ENCODE data around the gene CARD11. TPM values are rescaled to one million over a fixed set of nuclear protein-coding genes. Genes with fewer than 3 reads are reported as not detected.

CARD11 gene
- total RNA-seq, 1 donor from 2014 or later: 74.1 TPM

DNA sequence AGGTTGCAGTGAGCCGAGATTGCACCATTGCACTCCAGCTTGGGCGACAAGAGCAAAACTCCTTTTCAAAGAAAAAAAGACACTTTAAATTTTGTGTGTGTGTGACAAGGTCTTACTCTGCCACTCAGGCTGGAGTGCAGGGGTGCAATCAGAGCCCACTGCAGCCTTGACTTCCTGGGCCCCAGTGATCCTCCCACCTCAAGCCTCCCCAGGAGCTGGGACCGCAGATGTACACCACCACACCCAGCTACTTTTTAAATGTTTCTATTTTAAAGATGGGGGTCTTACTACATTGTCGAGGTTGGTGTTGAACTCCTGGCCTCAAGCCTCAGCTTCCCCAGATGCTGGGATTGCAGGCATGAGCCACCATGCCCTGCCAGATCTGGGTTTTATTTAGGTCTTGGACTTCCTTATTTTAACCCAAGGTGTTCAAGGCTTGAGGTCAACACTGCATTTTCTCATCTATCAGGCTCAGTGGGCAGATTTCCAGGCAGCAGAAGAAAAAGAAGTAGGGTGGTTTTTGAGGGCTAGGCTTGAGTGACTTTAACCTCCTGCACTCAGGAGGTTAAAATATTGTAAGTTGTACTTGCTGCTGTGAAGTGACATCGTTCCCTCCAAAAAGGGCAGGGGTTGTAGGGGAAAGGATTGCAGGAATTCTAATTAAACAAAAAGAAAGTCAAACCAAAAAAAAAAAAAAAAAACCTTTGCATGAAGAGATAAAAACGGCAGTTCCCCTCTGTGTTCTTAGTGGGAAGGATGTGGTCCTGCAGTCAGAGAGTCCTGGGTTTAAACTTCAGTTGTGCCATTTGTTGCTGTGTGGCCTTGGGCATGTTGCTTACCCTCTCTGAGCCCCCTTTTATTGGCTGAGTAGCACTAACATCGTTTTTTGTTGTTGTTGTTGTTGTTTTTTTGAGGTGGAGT lies 71.5 kb downstream of the CARD11 start:
- Mint-ChIP-seq H3K36me3 (ENCODE audit: low read depth) (peaks cover 41% of the 10 kb centered on the region), H3K4me3 (ENCODE audit: low read depth) (no peak overlapping the region), H3K27ac (no peak overlapping the region), H3K4me1 (ENCODE audit: low read depth) (peaks cover 10% of the 10 kb centered on the region), H3K27me3 (ENCODE audit: low read depth) (no peaks in the 10 kb centered on the region), H3K9me3 (no peaks in the 10 kb centered on the region)
- intact Hi-C loops (cut with micrococcal nuclease): no loop called here
- DNase-seq (ENCODE audit: low spot score): no peak

- Mint-ChIP-seq H3K27ac (no peak overlapping the region), H3K4me3 (ENCODE audit: low read depth) (no peak overlapping the region), H3K4me1 (ENCODE audit: low read depth) (peaks cover 10% of the 10 kb centered on the region), H3K36me3 (ENCODE audit: low read depth) (peaks cover 50% of the 10 kb centered on the region), H3K9me3 (peaks cover 11% of the 10 kb centered on the region), H3K27me3 (ENCODE audit: low read depth) (no peaks in the 10 kb centered on the region)
- intact Hi-C loops (cut with micrococcal nuclease): no loop called here
- DNase-seq (ENCODE audit: low spot score): no peak
These were observed 72.8 kb downstream of the CARD11 start for GRCh38 chr7:2970861-2971260.

DNA sequence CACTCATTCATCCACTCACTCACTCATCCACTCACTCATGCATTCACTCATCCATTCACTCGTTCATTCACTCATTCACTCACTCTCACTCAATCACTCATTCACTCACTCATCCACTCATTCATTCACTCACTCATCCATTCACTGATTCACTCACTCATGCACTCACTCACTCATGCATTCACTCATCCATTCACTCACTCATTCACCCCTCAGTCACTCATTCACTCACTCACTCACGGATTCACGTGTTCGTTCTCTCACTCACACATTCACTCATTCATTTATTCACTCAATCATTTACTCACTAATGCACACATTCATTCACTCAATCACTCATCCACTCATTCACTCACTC lies 73.4 kb downstream of the CARD11 start:
- peaks cover 8% of the 10 kb centered on the region for H3K4me1 Mint-ChIP-seq (ENCODE audit: low read depth)
- H3K36me3 Mint-ChIP-seq (ENCODE audit: low read depth): peaks cover 51% of the 10 kb centered on the region
- H3K9me3 Mint-ChIP-seq: peaks cover 16% of the 10 kb centered on the region
- intact Hi-C loops (cut with micrococcal nuclease): no loop called here
- H3K27me3 Mint-ChIP-seq (ENCODE audit: low read depth): no peaks in the 10 kb centered on the region
- H3K4me3 Mint-ChIP-seq (ENCODE audit: low read depth): no peak overlapping the region
- no peak for DNase-seq (ENCODE audit: low spot score)
- H3K27ac Mint-ChIP-seq: no peak overlapping the region

GRCh38 chr7:2969398-2970306 lies 74.0 kb downstream of the CARD11 start:
- Mint-ChIP-seq H3K4me1 (ENCODE audit: low read depth) (peaks cover 9% of the 10 kb centered on the region), H3K27ac (no peak overlapping the region), H3K4me3 (ENCODE audit: low read depth) (no peak overlapping the region), H3K9me3 (peaks cover 18% of the 10 kb centered on the region), H3K27me3 (ENCODE audit: low read depth) (no peaks in the 10 kb centered on the region), H3K36me3 (ENCODE audit: low read depth) (peaks cover 54% of the 10 kb centered on the region)
- DNase-seq (ENCODE audit: low spot score): no peak
- intact Hi-C loops (cut with micrococcal nuclease): no loop called here

GRCh38 chr7:2968616-2969397 lies 74.9 kb downstream of the CARD11 start:
- no peak for DNase-seq (ENCODE audit: low spot score)
- Mint-ChIP-seq H3K27me3 (ENCODE audit: low read depth) (no peaks in the 10 kb centered on the region), H3K36me3 (ENCODE audit: low read depth) (peaks cover 55% of the 10 kb centered on the region), H3K27ac (no peak overlapping the region), H3K4me1 (ENCODE audit: low read depth) (peaks cover 10% of the 10 kb centered on the region), H3K9me3 (peaks cover 18% of the 10 kb centered on the region), H3K4me3 (ENCODE audit: low read depth) (no peak overlapping the region)
- intact Hi-C loops (cut with micrococcal nuclease): no loop called here

DNA sequence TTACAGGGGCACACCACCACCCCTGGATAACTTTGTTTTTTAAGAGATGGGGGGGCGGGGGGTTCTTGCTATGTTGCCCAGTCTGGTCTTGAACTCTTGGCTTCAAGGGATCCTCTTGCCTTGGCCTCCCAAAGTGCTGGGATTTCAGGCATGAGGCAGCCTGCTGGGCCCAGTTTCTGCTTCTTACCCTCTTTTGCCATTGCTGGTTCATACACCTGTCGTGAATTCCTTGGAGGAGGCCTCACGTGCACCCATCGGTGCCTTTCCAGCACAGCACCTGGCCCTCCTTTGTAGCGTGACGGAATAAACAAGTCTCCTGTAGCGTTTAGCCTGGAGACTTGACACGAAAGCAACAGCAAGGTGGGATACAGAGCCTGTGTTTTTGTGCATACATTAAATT lies 75.5 kb downstream of the CARD11 start:
- H3K4me3 Mint-ChIP-seq (ENCODE audit: low read depth): no peak overlapping the region
- peaks cover 18% of the 10 kb centered on the region for H3K9me3 Mint-ChIP-seq
- H3K36me3 Mint-ChIP-seq (ENCODE audit: low read depth): peaks cover 52% of the 10 kb centered on the region
- intact Hi-C loops (cut with micrococcal nuclease): no loop called here
- peaks cover 5% of the 10 kb centered on the region for H3K4me1 Mint-ChIP-seq (ENCODE audit: low read depth)
- H3K27me3 Mint-ChIP-seq (ENCODE audit: low read depth): no peaks in the 10 kb centered on the region
- DNase-seq (ENCODE audit: low spot score): no peak
- H3K27ac Mint-ChIP-seq: no peak overlapping the region

- H3K36me3 Mint-ChIP-seq (ENCODE audit: low read depth): peaks cover 53% of the 10 kb centered on the region
- peaks cover 5% of the 10 kb centered on the region for H3K4me1 Mint-ChIP-seq (ENCODE audit: low read depth)
- intact Hi-C loops (cut with micrococcal nuclease): no loop called here
- H3K9me3 Mint-ChIP-seq: peaks cover 18% of the 10 kb centered on the region
- DNase-seq (ENCODE audit: low spot score): no peak
- H3K4me3 Mint-ChIP-seq (ENCODE audit: low read depth): no peak overlapping the region
- H3K27ac Mint-ChIP-seq: no peak overlapping the region
- no peaks in the 10 kb centered on the region for H3K27me3 Mint-ChIP-seq (ENCODE audit: low read depth)
These were observed 76.0 kb downstream of the CARD11 start for GRCh38 chr7:2967705-2968104.

DNA sequence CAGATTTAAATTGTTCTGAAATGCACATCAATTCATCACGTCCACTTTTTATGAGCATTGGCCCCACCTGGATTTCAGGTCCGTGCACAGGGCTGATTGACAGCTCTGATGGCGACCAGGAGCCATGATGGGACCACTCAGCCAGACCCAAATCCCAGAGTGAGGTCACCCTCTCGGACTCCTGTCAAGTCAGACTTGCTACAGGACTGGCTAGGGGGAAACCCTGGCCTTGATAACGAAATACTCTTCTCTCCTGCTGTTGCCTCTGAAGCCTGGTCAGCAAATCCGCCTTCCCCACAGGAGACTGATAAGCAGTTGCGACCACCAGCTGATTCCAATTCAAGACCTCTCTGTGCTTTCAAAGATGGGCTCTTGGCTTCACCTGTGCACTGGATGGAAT lies 76.4 kb downstream of the CARD11 start:
- no peak for DNase-seq (ENCODE audit: low spot score)
- intact Hi-C loops (cut with micrococcal nuclease): no loop called here
- Mint-ChIP-seq H3K27ac (no peak overlapping the region), H3K4me3 (ENCODE audit: low read depth) (no peak overlapping the region), H3K4me1 (ENCODE audit: low read depth) (peaks cover 5% of the 10 kb centered on the region), H3K9me3 (peaks cover 18% of the 10 kb centered on the region), H3K27me3 (ENCODE audit: low read depth) (no peaks in the 10 kb centered on the region), H3K36me3 (ENCODE audit: low read depth) (peaks cover 53% of the 10 kb centered on the region)

- no peak overlapping the region for H3K4me3 Mint-ChIP-seq (ENCODE audit: low read depth)
- H3K36me3 Mint-ChIP-seq (ENCODE audit: low read depth): peaks cover 57% of the 10 kb centered on the region
These were observed 77.1 kb downstream of the CARD11 start for GRCh38 chr7:2966466-2967078.

GRCh38 chr7:2965745-2966270 lies 77.9 kb downstream of the CARD11 start:
- DNase-seq (ENCODE audit: low spot score): no peak
- H3K36me3 Mint-ChIP-seq (ENCODE audit: low read depth): peaks cover 58% of the 10 kb centered on the region
- peaks cover 8% of the 10 kb centered on the region for H3K4me1 Mint-ChIP-seq (ENCODE audit: low read depth)
- H3K27ac Mint-ChIP-seq: no peak overlapping the region
- no peak overlapping the region for H3K4me3 Mint-ChIP-seq (ENCODE audit: low read depth)
- H3K9me3 Mint-ChIP-seq: peaks cover 22% of the 10 kb centered on the region
- H3K27me3 Mint-ChIP-seq (ENCODE audit: low read depth): no peaks in the 10 kb centered on the region
- intact Hi-C loops (cut with micrococcal nuclease): no loop called here

More at GRCh38 chr7:2966466-2967078, 77.1 kb downstream of the CARD11 start:
- no peak for DNase-seq (ENCODE audit: low spot score)
- Mint-ChIP-seq H3K4me1 (ENCODE audit: low read depth) (peaks cover 8% of the 10 kb centered on the region), H3K27ac (no peak overlapping the region), H3K27me3 (ENCODE audit: low read depth) (no peaks in the 10 kb centered on the region), H3K9me3 (peaks cover 22% of the 10 kb centered on the region)
- intact Hi-C loops (cut with micrococcal nuclease): no loop called here

DNA sequence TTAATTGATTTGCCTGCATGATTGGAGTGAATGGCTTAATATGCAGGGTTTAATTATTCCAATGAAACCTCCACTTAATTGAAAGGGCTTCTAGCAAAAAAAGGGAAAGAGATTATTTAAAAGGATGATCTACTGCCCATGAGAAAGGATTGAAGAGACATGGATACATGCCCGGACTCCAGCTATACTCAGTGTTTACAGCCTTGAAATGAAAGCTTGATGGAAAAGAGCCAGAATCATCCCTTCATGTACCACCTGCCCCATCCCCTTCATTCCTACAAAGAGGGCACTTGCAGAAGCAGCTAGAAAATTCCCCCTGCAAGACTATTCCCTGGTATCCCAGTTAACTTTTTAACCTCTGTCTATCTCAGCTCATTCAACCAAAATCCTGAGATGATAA lies 78.4 kb downstream of the CARD11 start:
- H3K27ac Mint-ChIP-seq: no peak overlapping the region
- no peak overlapping the region for H3K4me3 Mint-ChIP-seq (ENCODE audit: low read depth)
- H3K9me3 Mint-ChIP-seq: peaks cover 22% of the 10 kb centered on the region
- no peaks in the 10 kb centered on the region for H3K27me3 Mint-ChIP-seq (ENCODE audit: low read depth)
- intact Hi-C loops (cut with micrococcal nuclease): no loop called here
- peaks cover 8% of the 10 kb centered on the region for H3K4me1 Mint-ChIP-seq (ENCODE audit: low read depth)
- DNase-seq (ENCODE audit: low spot score): no peak
- peaks cover 62% of the 10 kb centered on the region for H3K36me3 Mint-ChIP-seq (ENCODE audit: low read depth)

DNA sequence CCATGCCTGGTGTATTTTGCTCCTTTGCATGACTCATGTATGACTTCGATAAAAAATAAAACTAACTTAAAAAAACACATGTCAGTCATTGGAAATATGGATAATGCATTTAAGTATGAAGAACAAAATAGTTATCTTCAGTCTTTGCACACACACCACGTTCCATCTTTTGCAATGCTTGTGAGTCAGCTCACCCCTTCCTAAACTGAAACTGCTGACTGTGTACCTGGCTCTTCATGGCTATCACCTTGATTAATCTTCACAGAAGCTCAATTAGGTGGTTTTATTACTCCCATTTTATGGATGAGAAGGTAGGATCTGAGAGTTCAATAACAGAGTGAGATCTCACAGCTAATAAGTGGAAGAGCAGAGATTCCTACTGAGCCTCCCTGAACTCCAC lies 79.5 kb downstream of the CARD11 start:
- DNase-seq (ENCODE audit: low spot score): no peak
- Mint-ChIP-seq H3K36me3 (ENCODE audit: low read depth) (peaks cover 68% of the 10 kb centered on the region), H3K27ac (no peak overlapping the region), H3K9me3 (peaks cover 22% of the 10 kb centered on the region), H3K27me3 (ENCODE audit: low read depth) (no peaks in the 10 kb centered on the region), H3K4me1 (ENCODE audit: low read depth) (peaks cover 15% of the 10 kb centered on the region), H3K4me3 (ENCODE audit: low read depth) (no peak overlapping the region)
- intact Hi-C loops (cut with micrococcal nuclease): no loop called here

Measured in activated T-helper 2 cell treated with anti-CD3 and anti-CD28 coated beads, Interferon-gamma antibody, Interleukin-2, Interleukin-4, amounts not matched to agents 10 μg/mL and 5 μg/mL and 100 μg/mL, durations not matched to agents 14 hours and 24 hours and 36 hours (primary cell).